HUES64 (cell line): ENCODE results near the gene IFFO2.

Experiments used
- H3K27ac ChIP-seq: 2 replicates; pipeline ENCODE4 v1.7.0; 2013; ENCODE audit warnings: low read depth, low read length, inconsistent platforms
- H3K27me3 ChIP-seq: 2 replicates; pipeline ENCODE4 v1.6.1; 2013; ENCODE audit warnings: mild to moderate bottlenecking, low read length; ENCODE audit not compliant: insufficient read depth
- H3K36me3 ChIP-seq: 2 replicates; pipeline ENCODE4 v1.6.1; 2013; ENCODE audit warnings: mild to moderate bottlenecking, low read length; ENCODE audit not compliant: insufficient read depth
- H3K4me1 ChIP-seq: 2 replicates; pipeline ENCODE4 v1.6.1; 2013; ENCODE audit warnings: mild to moderate bottlenecking, low read length, moderate library complexity; ENCODE audit not compliant: insufficient read depth
- H3K4me3 ChIP-seq: 2 replicates; pipeline ENCODE4 v1.5.1; 2013; ENCODE audit warnings: mild to moderate bottlenecking, low read length, moderate library complexity
- H3K9ac ChIP-seq: 2 replicates; pipeline ENCODE4 v1.6.1; 2013; ENCODE audit warnings: mild to moderate bottlenecking, low read depth, low read length
- H3K9me3 ChIP-seq: 2 replicates; pipeline ENCODE4 v1.6.1; 2013; ENCODE audit warnings: low read depth, low read length; ENCODE audit not compliant: insufficient read depth
- WGBS: fragments of 150-250, 120-280 bp; methylation state at CpG from one replicate; pipeline ENCODE4 v1.1.7; 2013; ENCODE audit warnings: missing lambda C conversion rate; 5-methylcytosine and 5-hydroxymethylcytosine counted together

IFFO2 gene

GRCh38 chr1:18869847-18870594, 86.5 kb downstream of the IFFO2 start:
- 83% methylated on average over 9 of the region's 9 CpGs for WGBS
- no peak overlapping the region for H3K9ac ChIP-seq
- no peak overlapping the region for H3K27ac ChIP-seq
- no peak overlapping the region for H3K4me3 ChIP-seq
- H3K9me3 ChIP-seq = no peaks in the 10 kb centered on the region
- peaks cover 3% of the 10 kb centered on the region; the same call in 1 of the 2 replicates for H3K27me3 ChIP-seq
- H3K36me3 ChIP-seq = no peaks in the 10 kb centered on the region
- H3K4me1 ChIP-seq = no peaks in the 10 kb centered on the region

- no peak overlapping the region for H3K27ac ChIP-seq
- WGBS = 92% methylated on average over 12 of the region's 12 CpGs
- H3K36me3 ChIP-seq = no peaks in the 10 kb centered on the region
- H3K9me3 ChIP-seq = no peaks in the 10 kb centered on the region
- H3K4me3 ChIP-seq = no peak overlapping the region
- H3K4me1 ChIP-seq = no peaks in the 10 kb centered on the region
- peaks cover 3% of the 10 kb centered on the region; the same call in 1 of the 2 replicates for H3K27me3 ChIP-seq
- no peak overlapping the region for H3K9ac ChIP-seq
These were observed 87.6 kb downstream of the IFFO2 start for GRCh38 chr1:18868801-18869424.

GRCh38 chr1:18868354-18868753, 88.1 kb downstream of the IFFO2 start:
- no peak overlapping the region for H3K9ac ChIP-seq
- H3K4me1 ChIP-seq = no peaks in the 10 kb centered on the region
- H3K4me3 ChIP-seq = no peak overlapping the region
- WGBS = 79% methylated on average over 5 of the region's 5 CpGs
- peaks cover 3% of the 10 kb centered on the region; the same call in 1 of the 2 replicates for H3K27me3 ChIP-seq
- no peaks in the 10 kb centered on the region for H3K36me3 ChIP-seq
- no peak overlapping the region for H3K27ac ChIP-seq
- no peaks in the 10 kb centered on the region for H3K9me3 ChIP-seq

GRCh38 chr1:18866846-18867245, 89.6 kb downstream of the IFFO2 start:
- Histone ChIP-seq H3K9me3 (no peaks in the 10 kb centered on the region), H3K27ac (no peak overlapping the region), H3K9ac (no peak overlapping the region), H3K27me3 (peaks cover 3% of the 10 kb centered on the region; the same call in 1 of the 2 replicates), H3K4me3 (no peak overlapping the region), H3K4me1 (no peaks in the 10 kb centered on the region), H3K36me3 (no peaks in the 10 kb centered on the region)
- 93% methylated on average over 3 of the region's 3 CpGs for WGBS

GRCh38 chr1:18866314-18866713, 90.2 kb downstream of the IFFO2 start:
- H3K27me3 ChIP-seq = peaks cover 3% of the 10 kb centered on the region; the same call in 1 of the 2 replicates
- no peaks in the 10 kb centered on the region for H3K36me3 ChIP-seq
- H3K4me1 ChIP-seq = no peaks in the 10 kb centered on the region
- 91% methylated on average over 6 of the region's 6 CpGs for WGBS
- H3K4me3 ChIP-seq = no peak overlapping the region
- H3K9ac ChIP-seq = no peak overlapping the region
- no peaks in the 10 kb centered on the region for H3K9me3 ChIP-seq
- H3K27ac ChIP-seq = no peak overlapping the region

- no peaks in the 10 kb centered on the region for H3K9me3 ChIP-seq
- H3K4me3 ChIP-seq = no peak overlapping the region
- no peaks in the 10 kb centered on the region for H3K36me3 ChIP-seq
- peaks cover 3% of the 10 kb centered on the region; the same call in 1 of the 2 replicates for H3K27me3 ChIP-seq
- no peak overlapping the region for H3K9ac ChIP-seq
- H3K27ac ChIP-seq = no peak overlapping the region
- H3K4me1 ChIP-seq = no peaks in the 10 kb centered on the region
- 90% methylated on average over 9 of the region's 9 CpGs for WGBS
These were observed 91.3 kb downstream of the IFFO2 start for GRCh38 chr1:18865176-18865575.

GRCh38 chr1:18861590-18861989, 94.9 kb downstream of the IFFO2 start:
- Histone ChIP-seq H3K9ac (no peak overlapping the region), H3K36me3 (no peaks in the 10 kb centered on the region), H3K4me1 (no peaks in the 10 kb centered on the region), H3K9me3 (no peaks in the 10 kb centered on the region), H3K4me3 (no peak overlapping the region), H3K27ac (no peak overlapping the region), H3K27me3 (peaks cover 3% of the 10 kb centered on the region; the same call in 1 of the 2 replicates)
- 77% methylated on average over 8 of the region's 8 CpGs for WGBS

GRCh38 chr1:18861082-18861481, 95.4 kb downstream of the IFFO2 start:
- Histone ChIP-seq H3K9me3 (no peaks in the 10 kb centered on the region), H3K4me3 (no peak overlapping the region), H3K4me1 (no peaks in the 10 kb centered on the region), H3K36me3 (no peaks in the 10 kb centered on the region), H3K27ac (no peak overlapping the region), H3K27me3 (no peaks in the 10 kb centered on the region), H3K9ac (no peak overlapping the region)
- WGBS = 76% methylated on average over 9 of the region's 9 CpGs

- H3K4me3 ChIP-seq = no peak within 1 kb of the TSS
- no peaks in the 10 kb centered on the region for H3K4me1 ChIP-seq
- H3K9me3 ChIP-seq = no peaks in the 10 kb centered on the region
- no peaks in the 10 kb centered on the region for H3K36me3 ChIP-seq
- H3K27me3 ChIP-seq = no peaks in the 10 kb centered on the region
- WGBS = 81% methylated on average over 4 of the region's 4 CpGs
- H3K27ac ChIP-seq = no peak within 1 kb of the TSS
- no peak within 1 kb of the TSS for H3K9ac ChIP-seq
These were observed 96.9 kb downstream of the IFFO2 start, which contains the start of gene TAS1R2 for GRCh38 chr1:18859560-18859959. Gene TAS1R2, minus strand, starts transcription at chr1:18859660. Its CDS starts 0 bp downstream, at chr1:18859660.

GRCh38 chr1:18858070-18858688, 98.3 kb downstream of the IFFO2 start:
- Histone ChIP-seq H3K4me1 (no peaks in the 10 kb centered on the region), H3K4me3 (no peak overlapping the region), H3K36me3 (no peaks in the 10 kb centered on the region), H3K9me3 (no peaks in the 10 kb centered on the region), H3K27ac (no peak overlapping the region), H3K9ac (no peak overlapping the region), H3K27me3 (no peaks in the 10 kb centered on the region)
- WGBS = 91% methylated on average over 7 of the region's 7 CpGs

- Histone ChIP-seq H3K36me3 (no peaks in the 10 kb centered on the region), H3K9ac (no peak overlapping the region), H3K27ac (no peak overlapping the region), H3K9me3 (no peaks in the 10 kb centered on the region), H3K4me1 (no peaks in the 10 kb centered on the region), H3K4me3 (no peak overlapping the region), H3K27me3 (no peaks in the 10 kb centered on the region)
- 100% methylated on average over 1 of the region's 1 CpG for WGBS
These were observed 100.0 kb downstream of the IFFO2 start for GRCh38 chr1:18856435-18856834.
